ENCODE measurements around the gene JAKMIP2.

The JAKMIP2 gene

DNA sequence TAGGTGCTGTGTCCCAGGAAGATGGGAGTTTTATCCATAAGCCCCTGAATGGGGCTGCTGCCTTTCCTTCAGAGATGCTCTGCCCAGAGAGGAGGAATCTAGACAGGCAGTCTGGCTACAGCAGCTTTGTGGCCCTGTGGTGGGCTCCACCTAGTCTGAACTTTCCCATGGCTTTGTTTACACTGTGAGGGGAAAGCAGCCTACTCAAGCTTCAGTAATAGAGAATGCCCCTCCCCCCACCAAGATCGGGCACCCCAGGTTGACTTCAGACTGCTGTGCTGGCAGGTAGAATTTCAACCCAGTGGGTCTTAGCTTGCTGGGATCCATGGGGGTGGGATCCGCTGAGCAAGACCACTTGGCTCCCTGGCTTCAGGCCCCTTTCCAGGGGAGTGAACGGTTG, 171.7 kb downstream of the JAKMIP2 start:
- Histone ChIP-seq H3K36me3 (ENCODE audit: control insufficient read depth in 2 of 2, insufficient read depth in 1 of 2, low read length in 2 of 2) (peaks cover 0 to 4% of the 10 kb centered on the region in 2 experiments; a peak in 1 of 3 replicates), H3K9me3 (ENCODE audit: control insufficient read depth, insufficient read depth, low read depth, low read length) (no peaks in the 10 kb centered on the region), H3K4me1 (ENCODE audit: control insufficient read depth, insufficient read depth, low read length) (no peaks in the 10 kb centered on the region), H3K27ac (ENCODE audit: extremely low read depth, low read depth, low read length) (no peak overlapping the region), H3K4me3 (ENCODE audit: low read depth, low read length) (no peak overlapping the region)
- TF ChIP-seq ZNF112 (tag by site-specific recombination; IDR thresholded peaks at IDR 0.05) = no peak
- TF ChIP-seq, protein P1, sequence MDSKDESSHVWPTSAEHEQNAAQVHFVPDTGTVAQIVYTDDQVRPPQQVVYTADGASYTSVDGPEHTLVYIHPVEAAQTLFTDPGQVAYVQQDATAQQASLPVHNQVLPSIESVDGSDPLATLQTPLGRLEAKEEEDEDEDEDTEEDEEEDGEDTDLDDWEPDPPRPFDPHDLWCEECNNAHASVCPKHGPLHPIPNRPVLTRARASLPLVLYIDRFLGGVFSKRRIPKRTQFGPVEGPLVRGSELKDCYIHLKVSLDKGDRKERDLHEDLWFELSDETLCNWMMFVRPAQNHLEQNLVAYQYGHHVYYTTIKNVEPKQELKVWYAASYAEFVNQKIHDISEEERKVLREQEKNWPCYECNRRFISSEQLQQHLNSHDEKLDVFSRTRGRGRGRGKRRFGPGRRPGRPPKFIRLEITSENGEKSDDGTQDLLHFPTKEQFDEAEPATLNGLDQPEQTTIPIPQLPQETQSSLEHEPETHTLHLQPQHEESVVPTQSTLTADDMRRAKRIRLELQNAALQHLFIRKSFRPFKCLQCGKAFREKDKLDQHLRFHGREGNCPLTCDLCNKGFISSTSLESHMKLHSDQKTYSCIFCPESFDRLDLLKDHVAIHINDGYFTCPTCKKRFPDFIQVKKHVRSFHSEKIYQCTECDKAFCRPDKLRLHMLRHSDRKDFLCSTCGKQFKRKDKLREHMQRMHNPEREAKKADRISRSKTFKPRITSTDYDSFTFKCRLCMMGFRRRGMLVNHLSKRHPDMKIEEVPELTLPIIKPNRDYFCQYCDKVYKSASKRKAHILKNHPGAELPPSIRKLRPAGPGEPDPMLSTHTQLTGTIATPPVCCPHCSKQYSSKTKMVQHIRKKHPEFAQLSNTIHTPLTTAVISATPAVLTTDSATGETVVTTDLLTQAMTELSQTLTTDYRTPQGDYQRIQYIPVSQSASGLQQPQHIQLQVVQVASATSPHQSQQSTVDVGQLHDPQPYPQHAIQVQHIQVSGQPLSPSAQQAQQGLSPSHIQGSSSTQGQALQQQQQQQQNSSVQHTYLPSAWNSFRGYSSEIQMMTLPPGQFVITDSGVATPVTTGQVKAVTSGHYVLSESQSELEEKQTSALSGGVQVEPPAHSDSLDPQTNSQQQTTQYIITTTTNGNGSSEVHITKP (tag by site-specific recombination; IDR thresholded peaks at IDR 0.05) = no peak
- TF ChIP-seq ZNF2 (tag by site-specific recombination; IDR thresholded peaks at IDR 0.05) = no peak
- no peak for TF ChIP-seq IKZF3 (tag by site-specific recombination; IDR thresholded peaks at IDR 0.05)
- TF ChIP-seq TCF7L2 (IDR thresholded peaks at IDR 0.05; ENCODE audit: borderline replicate concordance, low read depth, low read length) = no peak
- TF ChIP-seq, protein P2, sequence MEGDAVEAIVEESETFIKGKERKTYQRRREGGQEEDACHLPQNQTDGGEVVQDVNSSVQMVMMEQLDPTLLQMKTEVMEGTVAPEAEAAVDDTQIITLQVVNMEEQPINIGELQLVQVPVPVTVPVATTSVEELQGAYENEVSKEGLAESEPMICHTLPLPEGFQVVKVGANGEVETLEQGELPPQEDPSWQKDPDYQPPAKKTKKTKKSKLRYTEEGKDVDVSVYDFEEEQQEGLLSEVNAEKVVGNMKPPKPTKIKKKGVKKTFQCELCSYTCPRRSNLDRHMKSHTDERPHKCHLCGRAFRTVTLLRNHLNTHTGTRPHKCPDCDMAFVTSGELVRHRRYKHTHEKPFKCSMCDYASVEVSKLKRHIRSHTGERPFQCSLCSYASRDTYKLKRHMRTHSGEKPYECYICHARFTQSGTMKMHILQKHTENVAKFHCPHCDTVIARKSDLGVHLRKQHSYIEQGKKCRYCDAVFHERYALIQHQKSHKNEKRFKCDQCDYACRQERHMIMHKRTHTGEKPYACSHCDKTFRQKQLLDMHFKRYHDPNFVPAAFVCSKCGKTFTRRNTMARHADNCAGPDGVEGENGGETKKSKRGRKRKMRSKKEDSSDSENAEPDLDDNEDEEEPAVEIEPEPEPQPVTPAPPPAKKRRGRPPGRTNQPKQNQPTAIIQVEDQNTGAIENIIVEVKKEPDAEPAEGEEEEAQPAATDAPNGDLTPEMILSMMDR (tag by site-specific recombination; IDR thresholded peaks at IDR 0.05) = no peak
- TF ChIP-seq, protein P3, sequence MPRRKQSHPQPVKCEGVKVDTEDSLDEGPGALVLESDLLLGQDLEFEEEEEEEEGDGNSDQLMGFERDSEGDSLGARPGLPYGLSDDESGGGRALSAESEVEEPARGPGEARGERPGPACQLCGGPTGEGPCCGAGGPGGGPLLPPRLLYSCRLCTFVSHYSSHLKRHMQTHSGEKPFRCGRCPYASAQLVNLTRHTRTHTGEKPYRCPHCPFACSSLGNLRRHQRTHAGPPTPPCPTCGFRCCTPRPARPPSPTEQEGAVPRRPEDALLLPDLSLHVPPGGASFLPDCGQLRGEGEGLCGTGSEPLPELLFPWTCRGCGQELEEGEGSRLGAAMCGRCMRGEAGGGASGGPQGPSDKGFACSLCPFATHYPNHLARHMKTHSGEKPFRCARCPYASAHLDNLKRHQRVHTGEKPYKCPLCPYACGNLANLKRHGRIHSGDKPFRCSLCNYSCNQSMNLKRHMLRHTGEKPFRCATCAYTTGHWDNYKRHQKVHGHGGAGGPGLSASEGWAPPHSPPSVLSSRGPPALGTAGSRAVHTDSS (tag by site-specific recombination; IDR thresholded peaks at IDR 0.05) = no peak
- no peak for TF ChIP-seq ZNF510 (tag by site-specific recombination; IDR thresholded peaks at IDR 0.05; ENCODE audit: insufficient replicate concordance)
- TF ChIP-seq ZNF146 (tag by site-specific recombination; IDR thresholded peaks at IDR 0.05) = no peak
- no peak for TF ChIP-seq ZNF423 (tag by site-specific recombination; IDR thresholded peaks at IDR 0.05)
- no peak for TF ChIP-seq ZNF223 (tag by site-specific recombination; IDR thresholded peaks at IDR 0.05)
- TF ChIP-seq, protein P4, sequence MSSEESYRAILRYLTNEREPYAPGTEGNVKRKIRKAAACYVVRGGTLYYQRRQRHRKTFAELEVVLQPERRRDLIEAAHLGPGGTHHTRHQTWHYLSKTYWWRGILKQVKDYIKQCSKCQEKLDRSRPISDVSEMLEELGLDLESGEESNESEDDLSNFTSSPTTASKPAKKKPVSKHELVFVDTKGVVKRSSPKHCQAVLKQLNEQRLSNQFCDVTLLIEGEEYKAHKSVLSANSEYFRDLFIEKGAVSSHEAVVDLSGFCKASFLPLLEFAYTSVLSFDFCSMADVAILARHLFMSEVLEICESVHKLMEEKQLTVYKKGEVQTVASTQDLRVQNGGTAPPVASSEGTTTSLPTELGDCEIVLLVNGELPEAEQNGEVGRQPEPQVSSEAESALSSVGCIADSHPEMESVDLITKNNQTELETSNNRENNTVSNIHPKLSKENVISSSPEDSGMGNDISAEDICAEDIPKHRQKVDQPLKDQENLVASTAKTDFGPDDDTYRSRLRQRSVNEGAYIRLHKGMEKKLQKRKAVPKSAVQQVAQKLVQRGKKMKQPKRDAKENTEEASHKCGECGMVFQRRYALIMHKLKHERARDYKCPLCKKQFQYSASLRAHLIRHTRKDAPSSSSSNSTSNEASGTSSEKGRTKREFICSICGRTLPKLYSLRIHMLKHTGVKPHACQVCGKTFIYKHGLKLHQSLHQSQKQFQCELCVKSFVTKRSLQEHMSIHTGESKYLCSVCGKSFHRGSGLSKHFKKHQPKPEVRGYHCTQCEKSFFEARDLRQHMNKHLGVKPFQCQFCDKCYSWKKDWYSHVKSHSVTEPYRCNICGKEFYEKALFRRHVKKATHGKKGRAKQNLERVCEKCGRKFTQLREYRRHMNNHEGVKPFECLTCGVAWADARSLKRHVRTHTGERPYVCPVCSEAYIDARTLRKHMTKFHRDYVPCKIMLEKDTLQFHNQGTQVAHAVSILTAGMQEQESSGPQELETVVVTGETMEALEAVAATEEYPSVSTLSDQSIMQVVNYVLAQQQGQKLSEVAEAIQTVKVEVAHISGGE (tag by site-specific recombination; conservative IDR thresholded peaks at IDR 0.05; ENCODE audit: low read depth) = no peak
- CTCF ChIA-PET = no interaction called here
- POLR2A ChIA-PET = no interaction called here

DNA sequence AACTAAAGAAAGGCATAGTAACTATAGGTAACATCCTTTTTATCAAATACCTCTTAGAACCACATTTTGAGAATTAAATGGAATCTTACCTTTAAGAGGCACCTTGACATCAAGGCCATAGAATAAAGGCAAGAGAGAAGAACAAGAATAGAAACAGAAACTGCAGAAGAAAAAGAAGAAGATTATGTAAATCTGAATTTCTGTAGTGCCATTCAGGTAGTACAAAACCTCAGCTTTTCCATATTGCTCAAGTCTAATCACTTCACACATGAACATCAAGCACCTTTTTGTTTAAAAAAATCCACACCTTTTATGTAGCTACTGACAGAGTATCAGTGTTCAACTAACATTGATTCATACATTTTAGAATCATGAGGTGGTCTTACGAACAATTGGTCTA, 180.9 kb downstream of the JAKMIP2 start:
- CTCF ChIA-PET = interaction anchor here (0.6 kb wide), 1 partner anchor 503 kb away, joined by 3 read pairs; no protein-coding TSS in a partner anchor
- Histone ChIP-seq H3K27ac (ENCODE audit: extremely low read depth, low read depth, low read length) (no peak overlapping the region), H3K36me3 (ENCODE audit: control insufficient read depth in 2 of 2, insufficient read depth in 1 of 2, low read length in 2 of 2) (no peaks in the 10 kb centered on the region), H3K4me1 (ENCODE audit: control insufficient read depth, insufficient read depth, low read length) (no peaks in the 10 kb centered on the region), H3K9me3 (ENCODE audit: control insufficient read depth, insufficient read depth, low read depth, low read length) (no peaks in the 10 kb centered on the region), H3K4me3 (ENCODE audit: low read depth, low read length) (no peak overlapping the region)
- no peak for TF ChIP-seq ZFP37 (tag by site-specific recombination; IDR thresholded peaks at IDR 0.05)
- TF ChIP-seq HOXD13 (CRISPR knock-in tag; IDR thresholded peaks at IDR 0.05; ENCODE audit: borderline replicate concordance) = no peak
- TF ChIP-seq ZBTB20 (tag by site-specific recombination; IDR thresholded peaks at IDR 0.05) = no peak
- no peak for TF ChIP-seq ZNF426 (tag by site-specific recombination; IDR thresholded peaks at IDR 0.05)
- TF ChIP-seq ZFHX2 (tag by site-specific recombination; conservative IDR thresholded peaks at IDR 0.05) = no peak
- TF ChIP-seq ZNF114 (tag by site-specific recombination; IDR thresholded peaks at IDR 0.05) = no peak
- TF ChIP-seq ZNF544 (tag by site-specific recombination; IDR thresholded peaks at IDR 0.05) = no peak
- TF ChIP-seq KLF8 (tag by site-specific recombination; IDR thresholded peaks at IDR 0.05) = no peak
- no peak for TF ChIP-seq ZXDB (tag by site-specific recombination; IDR thresholded peaks at IDR 0.05)
- POLR2A ChIA-PET = no interaction called here
